ENCODE results near the gene DYRK1A.

Gene DYRK1A

GRCh38 chr21:37458669-37459276 is 92.2 kb downstream of the DYRK1A start:
- POLR2A ChIA-PET: no interaction called here
- H3K4me3 ChIP-seq (ENCODE audit: control insufficient read depth in 1 of 7, extremely low read depth in 1 of 7, insufficient read depth in 4 of 7, low read depth in 2 of 7, low read length in 6 of 7): no peak overlapping the region

GRCh38 chr21:37459575-37459974 is 93.0 kb downstream of the DYRK1A start:
- DNase-seq: no peak
- POLR2A ChIA-PET: no interaction called here
- WGBS (ENCODE audit: insufficient coverage): 100% methylated on average over 2 of the region's 4 CpGs
- Histone ChIP-seq H3K4me1 (ENCODE audit: control extremely low read depth in 1 of 4, control insufficient read depth in 4 of 4, insufficient read depth in 4 of 4, low read length in 3 of 4) (peaks cover 18 to 58% (median 48%) of the 10 kb centered on the region in 4 experiments), H3K36me3 (ENCODE audit: control insufficient read depth in 4 of 4, insufficient read depth in 4 of 4, low read length in 3 of 4) (peaks cover 0 to 8% (median 2%) of the 10 kb centered on the region in 4 experiments), H3K9me3 (ENCODE audit: control extremely low read depth in 1 of 5, control insufficient read depth in 4 of 5, insufficient read depth in 2 of 5, low read depth in 1 of 5, low read length in 4 of 5) (no peaks in the 10 kb centered on the region), H3K4me3 (ENCODE audit: control insufficient read depth in 1 of 7, extremely low read depth in 1 of 7, insufficient read depth in 4 of 7, low read depth in 2 of 7, low read length in 6 of 7) (no peak overlapping the region), H3K27ac (ENCODE audit: insufficient read depth in 1 of 2, low read depth in 1 of 2, low read length in 2 of 2, poor library complexity in 1 of 2, severe bottlenecking in 2 of 2) (no peak overlapping the region), H3K27me3 (replicated peaks in 2 of 5; ENCODE audit: control insufficient read depth in 4 of 5, insufficient read depth in 5 of 5, low read length in 4 of 5) (no peaks in the 10 kb centered on the region)
- CTCF ChIA-PET: interaction anchor here (0.9 kb wide), 1 partner anchor 293 kb away, joined by 3 read pairs; no protein-coding TSS in a partner anchor

More at GRCh38 chr21:37458669-37459276, 92.2 kb downstream of the DYRK1A start:
- CTCF ChIA-PET: interaction anchor here (0.8 to 1.5 kb wide), 3 partner anchors 11 to 292 kb away, joined by 3 to 4 read pairs (median 3); no protein-coding TSS in a partner anchor
- peak overlapping the region in 1 of 2 experiments; percentile 56 for H3K27ac ChIP-seq (ENCODE audit: insufficient read depth in 1 of 2, low read depth in 1 of 2, low read length in 2 of 2, poor library complexity in 1 of 2, severe bottlenecking in 2 of 2)
- H3K36me3 ChIP-seq (ENCODE audit: control insufficient read depth in 4 of 4, insufficient read depth in 4 of 4, low read length in 3 of 4): peaks cover 0 to 8% (median 2%) of the 10 kb centered on the region in 4 experiments
- no peak for DNase-seq
- WGBS (ENCODE audit: insufficient coverage): 69% methylated on average over 5 of the region's 7 CpGs
- no peaks in the 10 kb centered on the region for H3K9me3 ChIP-seq (ENCODE audit: control extremely low read depth in 1 of 5, control insufficient read depth in 4 of 5, insufficient read depth in 2 of 5, low read depth in 1 of 5, low read length in 4 of 5)
- H3K4me1 ChIP-seq (ENCODE audit: control extremely low read depth in 1 of 4, control insufficient read depth in 4 of 4, insufficient read depth in 4 of 4, low read length in 3 of 4): peaks cover 17 to 55% (median 47%) of the 10 kb centered on the region in 4 experiments
- H3K27me3 ChIP-seq (replicated peaks in 2 of 5; ENCODE audit: control insufficient read depth in 4 of 5, insufficient read depth in 5 of 5, low read length in 4 of 5): no peaks in the 10 kb centered on the region

DNA sequence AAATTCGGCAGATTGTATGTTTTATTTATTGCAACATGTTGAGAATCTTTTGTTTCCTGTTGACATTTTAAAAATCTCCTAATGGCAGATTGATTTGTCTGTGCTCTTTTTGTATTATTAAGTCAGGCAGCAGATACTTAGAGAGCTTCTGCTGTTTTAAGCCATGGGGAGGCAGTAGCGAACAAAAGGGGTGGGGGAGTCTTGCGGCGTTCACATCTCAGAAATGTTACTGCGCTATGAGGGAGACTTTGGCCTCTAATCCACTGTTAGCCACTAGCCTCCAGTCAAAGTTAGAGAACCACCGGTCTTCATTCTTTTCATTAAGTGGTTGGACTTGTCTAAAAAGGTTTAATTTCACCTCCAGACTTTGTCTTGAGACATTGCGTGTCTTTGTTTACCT is 93.6 kb downstream of the DYRK1A start:
- ChIA-PET POLR2A (no interaction called here), CTCF (interaction anchor here (0.6 kb wide), 1 partner anchor 240 kb away, joined by 3 read pairs; no protein-coding TSS in a partner anchor)
- DNase-seq: peak in 2 of 3 donors; percentile 52 to 59
- Histone ChIP-seq H3K4me3 (ENCODE audit: control insufficient read depth in 1 of 7, extremely low read depth in 1 of 7, insufficient read depth in 4 of 7, low read depth in 2 of 7, low read length in 6 of 7) (no peak overlapping the region), H3K27me3 (replicated peaks in 2 of 5; ENCODE audit: control insufficient read depth in 4 of 5, insufficient read depth in 5 of 5, low read length in 4 of 5) (no peaks in the 10 kb centered on the region), H3K36me3 (ENCODE audit: control insufficient read depth in 4 of 4, insufficient read depth in 4 of 4, low read length in 3 of 4) (peaks cover 0 to 8% (median 2%) of the 10 kb centered on the region in 4 experiments), H3K9me3 (ENCODE audit: control extremely low read depth in 1 of 5, control insufficient read depth in 4 of 5, insufficient read depth in 2 of 5, low read depth in 1 of 5, low read length in 4 of 5) (no peaks in the 10 kb centered on the region), H3K27ac (ENCODE audit: insufficient read depth in 1 of 2, low read depth in 1 of 2, low read length in 2 of 2, poor library complexity in 1 of 2, severe bottlenecking in 2 of 2) (no peak overlapping the region), H3K4me1 (ENCODE audit: control extremely low read depth in 1 of 4, control insufficient read depth in 4 of 4, insufficient read depth in 4 of 4, low read length in 3 of 4) (peaks cover 19 to 52% (median 43%) of the 10 kb centered on the region in 4 experiments)
- 100% methylated on average over 5 of the region's 7 CpGs for WGBS (ENCODE audit: insufficient coverage)

GRCh38 chr21:37461479-37461878 is 94.9 kb downstream of the DYRK1A start:
- peak in 1 of 3 donors; percentile 31 for DNase-seq
- Histone ChIP-seq H3K4me1 (ENCODE audit: control extremely low read depth in 1 of 4, control insufficient read depth in 4 of 4, insufficient read depth in 4 of 4, low read length in 3 of 4) (peaks cover 18 to 47% (median 38%) of the 10 kb centered on the region in 4 experiments), H3K36me3 (ENCODE audit: control insufficient read depth in 4 of 4, insufficient read depth in 4 of 4, low read length in 3 of 4) (peaks cover 0 to 6% (median 2%) of the 10 kb centered on the region in 4 experiments), H3K4me3 (ENCODE audit: control insufficient read depth in 1 of 7, extremely low read depth in 1 of 7, insufficient read depth in 4 of 7, low read depth in 2 of 7, low read length in 6 of 7) (no peak overlapping the region), H3K27me3 (replicated peaks in 2 of 5; ENCODE audit: control insufficient read depth in 4 of 5, insufficient read depth in 5 of 5, low read length in 4 of 5) (no peaks in the 10 kb centered on the region), H3K27ac (ENCODE audit: insufficient read depth in 1 of 2, low read depth in 1 of 2, low read length in 2 of 2, poor library complexity in 1 of 2, severe bottlenecking in 2 of 2) (no peak overlapping the region), H3K9me3 (ENCODE audit: control extremely low read depth in 1 of 5, control insufficient read depth in 4 of 5, insufficient read depth in 2 of 5, low read depth in 1 of 5, low read length in 4 of 5) (no peaks in the 10 kb centered on the region)
- 60% methylated on average over 2 of the region's 4 CpGs for WGBS (ENCODE audit: insufficient coverage)
- ChIA-PET POLR2A (no interaction called here), CTCF (no interaction called here)

DNA sequence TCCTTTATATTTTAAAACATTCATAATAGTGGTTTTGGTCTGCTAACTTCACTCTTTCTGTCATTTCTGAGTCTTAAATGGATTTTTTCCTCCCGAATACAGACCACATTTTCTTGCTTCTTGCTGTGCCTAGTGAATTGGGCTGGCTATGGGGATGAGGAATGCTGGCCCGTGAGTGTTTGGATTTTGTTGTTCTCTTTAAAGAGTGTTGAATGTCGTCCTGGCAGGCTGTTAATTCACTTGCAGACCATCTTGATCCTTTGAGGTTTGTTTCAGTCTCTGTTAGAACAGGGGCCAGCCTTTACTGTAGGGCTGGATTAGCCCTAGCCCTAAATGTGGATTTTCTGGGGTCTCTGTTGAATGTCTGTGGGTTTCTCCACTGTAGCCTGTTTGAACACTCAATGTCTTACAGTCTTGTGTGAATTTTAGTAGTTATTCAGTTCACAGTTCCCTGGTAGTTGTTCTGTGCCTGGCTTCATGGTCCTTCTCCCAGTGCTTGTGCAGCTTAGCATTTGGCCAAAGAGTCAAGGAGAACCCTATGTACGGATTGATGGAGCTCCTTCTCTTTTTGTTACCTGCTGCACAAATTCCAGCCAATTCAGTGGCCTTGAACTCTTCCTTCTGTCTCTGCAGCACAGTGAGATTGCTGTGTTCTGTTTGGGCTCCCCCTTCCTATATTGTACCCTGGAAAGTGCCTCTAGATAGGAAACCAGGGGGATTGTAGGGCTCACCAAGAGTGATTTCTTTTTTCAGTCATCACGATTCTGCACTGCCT is 95.7 kb downstream of the DYRK1A start:
- ChIA-PET CTCF (interaction anchor here (0.6 to 4.2 kb wide), 7 partner anchors 11 to 342 kb away, joined by 3 to 21 read pairs (median 3); no protein-coding TSS in a partner anchor), POLR2A (no interaction called here)
- Histone ChIP-seq H3K9me3 (ENCODE audit: control extremely low read depth in 1 of 5, control insufficient read depth in 4 of 5, insufficient read depth in 2 of 5, low read depth in 1 of 5, low read length in 4 of 5) (no peaks in the 10 kb centered on the region), H3K4me1 (ENCODE audit: control extremely low read depth in 1 of 4, control insufficient read depth in 4 of 4, insufficient read depth in 4 of 4, low read length in 3 of 4) (peaks cover 18 to 45% (median 36%) of the 10 kb centered on the region in 4 experiments), H3K36me3 (ENCODE audit: control insufficient read depth in 4 of 4, insufficient read depth in 4 of 4, low read length in 3 of 4) (peaks cover 0 to 5% (median 2%) of the 10 kb centered on the region in 4 experiments), H3K4me3 (ENCODE audit: control insufficient read depth in 1 of 7, extremely low read depth in 1 of 7, insufficient read depth in 4 of 7, low read depth in 2 of 7, low read length in 6 of 7) (no peak overlapping the region), H3K27ac (ENCODE audit: insufficient read depth in 1 of 2, low read depth in 1 of 2, low read length in 2 of 2, poor library complexity in 1 of 2, severe bottlenecking in 2 of 2) (no peak overlapping the region), H3K27me3 (replicated peaks in 2 of 5; ENCODE audit: control insufficient read depth in 4 of 5, insufficient read depth in 5 of 5, low read length in 4 of 5) (no peaks in the 10 kb centered on the region)
- DNase-seq: no peak
- WGBS (ENCODE audit: insufficient coverage): 84% methylated on average over 4 of the region's 5 CpGs

DNA sequence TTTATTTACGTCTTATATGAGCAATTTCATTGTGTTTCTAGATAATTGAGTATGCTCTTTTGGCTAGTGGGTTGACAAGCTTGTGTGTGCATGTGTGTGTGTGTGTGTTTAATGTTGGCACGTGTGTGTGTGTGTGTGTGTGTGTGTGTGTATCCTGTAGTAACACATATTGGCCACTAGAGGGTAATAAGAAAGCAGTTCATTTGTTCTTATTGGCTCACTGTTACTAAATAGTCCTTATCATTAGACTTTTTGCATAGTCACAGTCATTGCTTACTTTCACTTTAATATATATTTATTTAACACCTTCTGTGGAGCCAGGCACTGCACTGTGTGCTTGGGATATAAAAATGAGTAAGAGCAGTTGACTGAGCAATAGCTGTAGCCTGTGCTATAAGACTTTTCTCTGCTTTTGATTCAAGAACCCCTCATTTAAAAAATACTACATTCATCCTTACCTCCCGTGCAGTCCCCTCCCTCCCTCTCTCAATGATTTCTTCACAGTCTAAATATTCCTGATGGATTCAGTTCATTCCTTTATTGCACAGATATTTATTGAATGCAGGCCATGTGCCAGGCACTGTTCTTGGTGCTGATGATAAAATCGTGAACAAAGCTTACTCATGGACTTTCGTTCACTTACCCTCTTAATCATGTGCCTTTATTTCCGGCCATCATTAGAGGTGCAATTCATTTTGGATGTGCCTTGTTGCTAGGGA is 96.7 kb downstream of the DYRK1A start:
- H3K36me3 ChIP-seq (ENCODE audit: control insufficient read depth in 4 of 4, insufficient read depth in 4 of 4, low read length in 3 of 4): peaks cover 0 to 13% (median 6%) of the 10 kb centered on the region in 4 experiments
- H3K9me3 ChIP-seq (ENCODE audit: control extremely low read depth in 1 of 5, control insufficient read depth in 4 of 5, insufficient read depth in 2 of 5, low read depth in 1 of 5, low read length in 4 of 5): no peaks in the 10 kb centered on the region
- no peaks in the 10 kb centered on the region for H3K27me3 ChIP-seq (replicated peaks in 2 of 5; ENCODE audit: control insufficient read depth in 4 of 5, insufficient read depth in 5 of 5, low read length in 4 of 5)
- DNase-seq: peak; percentile 73 to 87 (median 79)
- H3K4me1 ChIP-seq (ENCODE audit: control extremely low read depth in 1 of 4, control insufficient read depth in 4 of 4, insufficient read depth in 4 of 4, low read length in 3 of 4): peaks cover 18 to 36% (median 28%) of the 10 kb centered on the region in 4 experiments
- CTCF ChIA-PET: interaction anchor here (0.6 to 4.2 kb wide), 20 partner anchors 8 to 343 kb away, joined by 3 to 21 read pairs (median 3); no protein-coding TSS in a partner anchor
- H3K27ac ChIP-seq (ENCODE audit: insufficient read depth in 1 of 2, low read depth in 1 of 2, low read length in 2 of 2, poor library complexity in 1 of 2, severe bottlenecking in 2 of 2): peak overlapping the region in 1 of 2 experiments; percentile 47
- WGBS (ENCODE audit: insufficient coverage): 10% methylated on average over 4 of the region's 6 CpGs
- POLR2A ChIA-PET: no interaction called here
- H3K4me3 ChIP-seq (ENCODE audit: control insufficient read depth in 1 of 7, extremely low read depth in 1 of 7, insufficient read depth in 4 of 7, low read depth in 2 of 7, low read length in 6 of 7): peak overlapping the region in 4 of 7 experiments; percentile 1 to 43 (median 33)
